ENCODE data around the gene MBD6.

The MBD6 gene

GRCh38 chr12:57522011-57522886 is at the start of gene MBD6:
Gene MBD6 (plus strand): TSS chr12:57522824. CDS start chr12:57524304, 1,480 bp downstream.
- Mint-ChIP-seq H3K27ac (peak within 1 kb of the TSS; percentile 99), H3K4me1 (ENCODE audit: low read depth) (peaks cover 61% of the 10 kb centered on the region), H3K27me3 (no peaks in the 10 kb centered on the region), H3K36me3 (ENCODE audit: low read depth) (peaks cover 32% of the 10 kb centered on the region), H3K9me3 (no peaks in the 10 kb centered on the region), H3K4me3 (peak within 1 kb of the TSS; percentile 94)

- Mint-ChIP-seq H3K4me3 (no peak overlapping the region), H3K36me3 (ENCODE audit: low read depth) (peaks cover 49% of the 10 kb centered on the region), H3K9me3 (no peaks in the 10 kb centered on the region), H3K4me1 (ENCODE audit: low read depth) (peaks cover 42% of the 10 kb centered on the region), H3K27me3 (no peaks in the 10 kb centered on the region), H3K27ac (no peak overlapping the region)
These were observed 49.2 kb upstream of the MBD6 start for GRCh38 chr12:57473392-57473791.

GRCh38 chr12:57473886-57474285 is 48.7 kb upstream of the MBD6 start:
- no peaks in the 10 kb centered on the region for H3K27me3 Mint-ChIP-seq
- H3K9me3 Mint-ChIP-seq: no peaks in the 10 kb centered on the region
- peak overlapping the region; percentile 69 for H3K4me3 Mint-ChIP-seq
- H3K4me1 Mint-ChIP-seq (ENCODE audit: low read depth): peaks cover 47% of the 10 kb centered on the region
- H3K36me3 Mint-ChIP-seq (ENCODE audit: low read depth): peaks cover 47% of the 10 kb centered on the region
- H3K27ac Mint-ChIP-seq: no peak overlapping the region

GRCh38 chr12:57474430-57474829 is 48.2 kb upstream of the MBD6 start:
- peaks cover 42% of the 10 kb centered on the region for H3K36me3 Mint-ChIP-seq (ENCODE audit: low read depth)
- H3K27ac Mint-ChIP-seq: peak overlapping the region; percentile 62
- no peaks in the 10 kb centered on the region for H3K9me3 Mint-ChIP-seq
- peaks cover 53% of the 10 kb centered on the region for H3K4me1 Mint-ChIP-seq (ENCODE audit: low read depth)
- H3K27me3 Mint-ChIP-seq: no peaks in the 10 kb centered on the region
- peak overlapping the region; percentile 69 for H3K4me3 Mint-ChIP-seq

GRCh38 chr12:57474862-57475261 is 47.8 kb upstream of the MBD6 start:
- peak overlapping the region; percentile 69 for H3K4me3 Mint-ChIP-seq
- peaks cover 42% of the 10 kb centered on the region for H3K36me3 Mint-ChIP-seq (ENCODE audit: low read depth)
- H3K27ac Mint-ChIP-seq: peak overlapping the region; percentile 62
- H3K9me3 Mint-ChIP-seq: no peaks in the 10 kb centered on the region
- peaks cover 57% of the 10 kb centered on the region for H3K4me1 Mint-ChIP-seq (ENCODE audit: low read depth)
- H3K27me3 Mint-ChIP-seq: no peaks in the 10 kb centered on the region

GRCh38 chr12:57475271-57476161 is 47.1 kb upstream of the MBD6 start:
- no peaks in the 10 kb centered on the region for H3K27me3 Mint-ChIP-seq
- peak overlapping the region; percentile 90 for H3K4me3 Mint-ChIP-seq
- no peaks in the 10 kb centered on the region for H3K9me3 Mint-ChIP-seq

GRCh38 chr12:57476162-57476992 is 46.2 kb upstream of the MBD6 start:
- peak overlapping the region; percentile 100 for H3K27ac Mint-ChIP-seq
- H3K4me1 Mint-ChIP-seq (ENCODE audit: low read depth): peaks cover 72% of the 10 kb centered on the region
- no peaks in the 10 kb centered on the region for H3K9me3 Mint-ChIP-seq
- H3K4me3 Mint-ChIP-seq: peak overlapping the region; percentile 90
- H3K27me3 Mint-ChIP-seq: no peaks in the 10 kb centered on the region
- peaks cover 42% of the 10 kb centered on the region for H3K36me3 Mint-ChIP-seq (ENCODE audit: low read depth)

More at GRCh38 chr12:57475271-57476161, 47.1 kb upstream of the MBD6 start:
- Mint-ChIP-seq H3K4me1 (ENCODE audit: low read depth) (peaks cover 63% of the 10 kb centered on the region), H3K27ac (peak overlapping the region; percentile 100), H3K36me3 (ENCODE audit: low read depth) (peaks cover 42% of the 10 kb centered on the region)

GRCh38 chr12:57476993-57477709 is 45.5 kb upstream of the MBD6 start:
- Mint-ChIP-seq H3K4me1 (ENCODE audit: low read depth) (peaks cover 77% of the 10 kb centered on the region), H3K27ac (peak overlapping the region; percentile 100)

GRCh38 chr12:57477710-57478681 is 44.6 kb upstream of the MBD6 start:
- Mint-ChIP-seq H3K9me3 (no peaks in the 10 kb centered on the region), H3K4me3 (peak overlapping the region; percentile 90), H3K36me3 (ENCODE audit: low read depth) (peaks cover 30% of the 10 kb centered on the region), H3K4me1 (ENCODE audit: low read depth) (peaks cover 73% of the 10 kb centered on the region), H3K27me3 (no peaks in the 10 kb centered on the region), H3K27ac (peak overlapping the region; percentile 100)

More at GRCh38 chr12:57476993-57477709, 45.5 kb upstream of the MBD6 start:
- Mint-ChIP-seq H3K9me3 (no peaks in the 10 kb centered on the region), H3K36me3 (ENCODE audit: low read depth) (peaks cover 38% of the 10 kb centered on the region), H3K4me3 (peak overlapping the region; percentile 90), H3K27me3 (no peaks in the 10 kb centered on the region)

- H3K9me3 Mint-ChIP-seq: no peaks in the 10 kb centered on the region
- H3K4me1 Mint-ChIP-seq (ENCODE audit: low read depth): peaks cover 72% of the 10 kb centered on the region
- peaks cover 21% of the 10 kb centered on the region for H3K36me3 Mint-ChIP-seq (ENCODE audit: low read depth)
- peak overlapping the region; percentile 100 for H3K27ac Mint-ChIP-seq
- H3K27me3 Mint-ChIP-seq: no peaks in the 10 kb centered on the region
- H3K4me3 Mint-ChIP-seq: peak overlapping the region; percentile 90
These were observed 43.6 kb upstream of the MBD6 start for GRCh38 chr12:57479043-57479375.

GRCh38 chr12:57479376-57480115 is 43.1 kb upstream of the MBD6 start, which contains the start of gene ARHGAP9:
Gene ARHGAP9 (minus strand): TSS chr12:57479866. CDS start chr12:57479406, 460 bp downstream.
- peak within 1 kb of the TSS; percentile 100 for H3K27ac Mint-ChIP-seq
- peak within 1 kb of the TSS; percentile 90 for H3K4me3 Mint-ChIP-seq
- no peaks in the 10 kb centered on the region for H3K27me3 Mint-ChIP-seq
- no peaks in the 10 kb centered on the region for H3K9me3 Mint-ChIP-seq
- peaks cover 67% of the 10 kb centered on the region for H3K4me1 Mint-ChIP-seq (ENCODE audit: low read depth)
- peaks cover 16% of the 10 kb centered on the region for H3K36me3 Mint-ChIP-seq (ENCODE audit: low read depth)

GRCh38 chr12:57481671-57482070 is 41.0 kb upstream of the MBD6 start:
- Mint-ChIP-seq H3K27ac (peak overlapping the region; percentile 100), H3K36me3 (ENCODE audit: low read depth) (peaks cover 9% of the 10 kb centered on the region), H3K27me3 (no peaks in the 10 kb centered on the region), H3K9me3 (no peaks in the 10 kb centered on the region), H3K4me1 (ENCODE audit: low read depth) (peaks cover 56% of the 10 kb centered on the region), H3K4me3 (peak overlapping the region; percentile 15)

Data from stimulated activated naive CD8-positive, alpha-beta T cell treated with anti-CD3 and anti-CD28 coated beads, Interleukin-15, Interleukin-2, amounts not matched to agents 100 ng/mL and 50 ng/mL, for 24 hours (primary cell).